Esophagus squamous epithelium (tissue), 4 donors: ENCODE results near the gene P2RX2.

Experiments
- CTCF ChIP-seq, 6 experiments: fragments of 450-650 bp in 4 of 6; fragments of 200-600 bp in 2 of 6; sonication (generic) in 2 of 6; IDR thresholded peaks; one replicate each; pipeline ENCODE4 v1.5.1; 2016 to 2019; ENCODE audit warnings: antibody characterized with exemption in 6 of 6, mild to moderate bottlenecking in 4 of 6, moderate library complexity in 4 of 6
- POLR2A ChIP-seq, 4 donors: fragments of 450-650 bp; IDR thresholded peaks; one replicate each; pipeline ENCODE4 v1.6.1; 2017; ENCODE audit warnings: antibody characterized with exemption in 4 of 4, mild to moderate bottlenecking in 4 of 4, moderate library complexity in 3 of 4

DNA sequence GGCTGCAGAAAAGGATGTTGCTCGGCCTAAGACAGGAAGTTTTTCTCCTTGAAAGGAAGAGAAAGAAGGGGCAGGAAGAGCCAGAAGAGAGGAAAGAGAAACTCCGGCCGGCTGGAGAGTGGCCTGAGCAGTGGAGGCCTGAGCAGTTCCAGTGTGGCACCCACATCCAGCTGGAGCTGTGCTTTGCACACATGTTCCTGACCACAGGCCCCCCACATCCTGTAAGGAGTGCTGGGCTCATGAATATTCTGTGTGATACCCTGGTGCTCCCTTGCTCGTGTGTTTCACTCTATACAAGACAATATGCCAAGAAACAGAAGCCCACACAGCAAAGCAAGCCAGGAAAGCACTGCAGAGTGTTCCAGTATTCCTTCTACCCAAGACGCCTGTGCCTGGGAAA lies 41.5 kb downstream of the P2RX2 start:
- TF ChIP-seq CTCF (IDR thresholded peaks at IDR 0.05) (no peak), POLR2A (IDR thresholded peaks at IDR 0.05) (no peak)
